Measurements from ENCODE around the gene FRMD4A. TPM values are rescaled to one million over a fixed set of nuclear protein-coding genes. Genes with fewer than 3 reads are reported as not detected.

FRMD4A gene
- total RNA-seq, 1 experiment from 2014 or later = 19.6 TPM

DNA sequence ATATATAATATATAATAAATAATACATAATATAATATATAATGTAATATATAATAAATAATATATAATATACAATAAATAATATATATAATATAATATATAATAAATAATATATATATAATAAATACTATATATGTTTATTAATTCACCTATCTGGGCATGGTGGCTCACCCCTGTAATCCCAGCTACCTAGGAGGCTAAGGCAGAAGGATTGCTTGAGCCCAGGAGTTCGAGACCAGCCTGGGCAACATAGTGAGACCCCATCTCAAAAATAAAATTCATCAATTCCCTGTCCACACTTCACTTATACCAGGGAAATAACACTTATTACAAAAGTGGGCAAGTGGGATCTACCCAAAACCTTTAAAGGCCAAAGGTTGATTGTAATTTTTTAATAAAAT lies 462.9 kb downstream of the FRMD4A start:
- Histone ChIP-seq H2BK20ac (ENCODE audit: low read depth, low read length, poor library complexity, severe bottlenecking) (no peak overlapping the region), H3T11ph (ENCODE audit: low read length) (no peak overlapping the region), H4K5ac (ENCODE audit: insufficient read length, low read depth, low read length) (no peak overlapping the region), H3K18ac (ENCODE audit: insufficient read length, low read depth, low read length) (no peak overlapping the region), H3K4me2 (ENCODE audit: insufficient read depth, insufficient read length, low read length) (no peak overlapping the region), H2AK5ac (ENCODE audit: insufficient read length, low read length) (no peak overlapping the region), H3K23ac (ENCODE audit: insufficient read length, low read depth, low read length) (no peak overlapping the region), H3K14ac (ENCODE audit: insufficient read depth, low read length) (no peak overlapping the region), H3K4ac (ENCODE audit: low read depth, low read length) (no peak overlapping the region), H2BK5ac (ENCODE audit: insufficient read length, low read length) (no peak overlapping the region), H4K20me1 (ENCODE audit: control insufficient read depth, insufficient read depth, insufficient read length) (no peaks in the 10 kb centered on the region), H4K8ac (replicated peaks; ENCODE audit: insufficient read length, low read depth, low read length) (no peak overlapping the region), H2BK15ac (ENCODE audit: low read depth, low read length) (no peak overlapping the region), H3K4me1 (ENCODE audit: insufficient read depth, low read length) (no peaks in the 10 kb centered on the region), H2AFZ (ENCODE audit: low read length) (no peak overlapping the region), H3K79me1 (ENCODE audit: insufficient read depth, low read depth, low read length, poor library complexity, severe bottlenecking) (peaks cover 3% of the 10 kb centered on the region), H2BK120ac (ENCODE audit: low read depth, low read length, poor library complexity, severe bottlenecking) (no peak overlapping the region), H3K79me2 (ENCODE audit: insufficient read depth, low read length) (peaks cover 3% of the 10 kb centered on the region; the same call in 1 of the 2 replicates), H3K9ac (ENCODE audit: extremely low read depth, insufficient read length, low read length) (no peak overlapping the region), H3K9me3 (ENCODE audit: control insufficient read depth, low read depth, low read length) (no peaks in the 10 kb centered on the region), H4K91ac (ENCODE audit: insufficient read length, low read depth, low read length) (no peak overlapping the region), H3K56ac (ENCODE audit: insufficient read length, low read depth, low read length) (no peak overlapping the region), H3K23me2 (ENCODE audit: insufficient read length, low read depth, low read length, poor library complexity, severe bottlenecking) (no peaks in the 10 kb centered on the region), H3K27me3 (ENCODE audit: insufficient read depth, low read length) (no peaks in the 10 kb centered on the region), H2BK12ac (ENCODE audit: insufficient read length, low read depth, low read length) (no peak overlapping the region), H3K27ac (ENCODE audit: insufficient read length, low read depth, low read length) (no peak overlapping the region)
- no CpG with 5 or more reads among the region's 1 CpG for WGBS (ENCODE audit: extremely low coverage, insufficient read length, low lambda C conversion rate)
- no peaks in the 10 kb centered on the region; a peak in 1 of 5 replicates for H3K9me3 Mint-ChIP-seq
- H3K27me3 Mint-ChIP-seq (ENCODE audit: low read depth) = no peaks in the 10 kb centered on the region
- no peak for DNase-seq
- peaks cover 0 to 8% (median 0%) of the 10 kb centered on the region in 3 experiments; a peak in 2 of 7 replicates for H3K36me3 Mint-ChIP-seq (ENCODE audit: insufficient read depth in 1 of 3, low read depth in 3 of 3)
- TF ChIP-seq, protein P1, sequence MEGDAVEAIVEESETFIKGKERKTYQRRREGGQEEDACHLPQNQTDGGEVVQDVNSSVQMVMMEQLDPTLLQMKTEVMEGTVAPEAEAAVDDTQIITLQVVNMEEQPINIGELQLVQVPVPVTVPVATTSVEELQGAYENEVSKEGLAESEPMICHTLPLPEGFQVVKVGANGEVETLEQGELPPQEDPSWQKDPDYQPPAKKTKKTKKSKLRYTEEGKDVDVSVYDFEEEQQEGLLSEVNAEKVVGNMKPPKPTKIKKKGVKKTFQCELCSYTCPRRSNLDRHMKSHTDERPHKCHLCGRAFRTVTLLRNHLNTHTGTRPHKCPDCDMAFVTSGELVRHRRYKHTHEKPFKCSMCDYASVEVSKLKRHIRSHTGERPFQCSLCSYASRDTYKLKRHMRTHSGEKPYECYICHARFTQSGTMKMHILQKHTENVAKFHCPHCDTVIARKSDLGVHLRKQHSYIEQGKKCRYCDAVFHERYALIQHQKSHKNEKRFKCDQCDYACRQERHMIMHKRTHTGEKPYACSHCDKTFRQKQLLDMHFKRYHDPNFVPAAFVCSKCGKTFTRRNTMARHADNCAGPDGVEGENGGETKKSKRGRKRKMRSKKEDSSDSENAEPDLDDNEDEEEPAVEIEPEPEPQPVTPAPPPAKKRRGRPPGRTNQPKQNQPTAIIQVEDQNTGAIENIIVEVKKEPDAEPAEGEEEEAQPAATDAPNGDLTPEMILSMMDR (conservative IDR thresholded peaks at IDR 0.05) = no peak
- H3K4me3 Mint-ChIP-seq = no peak overlapping the region
- peaks cover 41 to 46% of the 10 kb centered on the region in 2 experiments for H3K4me1 Mint-ChIP-seq
- no peak overlapping the region for H3K27ac Mint-ChIP-seq

Measured in H9 (cell line).